ENCODE measurements around the gene FAM174C. TPM values are rescaled to one million over a fixed set of nuclear protein-coding genes. Genes with fewer than 3 reads are reported as not detected.

The FAM174C gene
- total RNA-seq, 1 experiment from 2014 or later, result 110 TPM

DNA sequence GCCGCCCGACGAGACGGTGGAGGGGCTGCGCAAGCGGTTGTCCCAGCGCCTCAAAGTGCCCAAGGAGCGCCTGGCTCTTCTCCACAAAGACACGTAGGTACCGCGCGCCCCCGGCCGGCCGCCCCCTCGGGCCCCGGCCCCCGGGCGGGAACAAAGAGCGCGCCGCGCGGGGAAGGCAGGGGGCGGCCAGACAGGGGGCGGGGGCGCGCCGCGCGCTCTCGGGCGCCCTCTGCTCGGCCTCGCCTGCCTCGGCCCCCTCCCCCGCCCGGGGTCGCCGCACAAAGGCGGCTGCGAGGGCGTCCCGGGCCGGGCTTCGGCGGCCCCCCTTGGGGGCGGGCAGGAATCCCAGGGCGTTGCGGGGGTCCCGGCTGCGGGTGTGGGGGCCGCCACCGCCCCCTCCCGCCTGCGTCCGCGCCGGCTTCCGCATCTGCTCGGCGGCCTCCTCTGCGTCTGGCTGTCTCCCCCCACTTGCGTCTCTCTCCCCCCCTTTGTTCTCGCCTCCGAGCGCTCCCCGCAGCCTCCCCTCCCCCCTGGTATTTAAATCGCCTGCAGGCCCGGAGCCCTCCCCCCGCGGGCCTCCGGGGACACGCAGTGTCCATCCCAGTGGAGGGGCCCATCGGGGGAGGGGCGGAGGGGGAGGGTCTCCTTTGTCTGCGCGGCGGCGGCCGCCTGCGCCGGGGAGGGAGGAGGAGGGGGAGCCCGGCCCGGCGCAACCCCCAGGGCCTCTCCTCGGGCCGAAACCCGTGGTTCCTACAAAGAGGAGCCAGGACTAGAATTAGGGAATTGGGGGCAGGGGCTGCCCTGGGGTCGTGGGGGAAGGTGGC is 24.7 kb upstream of the FAM174C start:
- ChIA-PET CTCF (no interaction called here), POLR2A (ENCODE audit: unreplicated experiment) (no interaction called here)
- H3K4me3 ChIP-seq (ENCODE audit: low read length), result peak overlapping the region; percentile 86
- peak overlapping the region; percentile 86 for H3K9ac ChIP-seq (ENCODE audit: low read length)
- peak overlapping the region; percentile 97 for H3K4me2 ChIP-seq (ENCODE audit: low read length)
- H3K27me3 ChIP-seq (ENCODE audit: low read length), result no peaks in the 10 kb centered on the region
- H3K79me2 ChIP-seq (ENCODE audit: low read length), result peaks cover 53% of the 10 kb centered on the region
- peaks cover 23% of the 10 kb centered on the region for H3K4me1 ChIP-seq (ENCODE audit: insufficient read depth, low read length)
- H3K9me3 ChIP-seq (ENCODE audit: low read length), result no peaks in the 10 kb centered on the region
- peaks cover 8% of the 10 kb centered on the region for H4K20me1 ChIP-seq (ENCODE audit: low read length)
- DNase-seq, result no peak
- intact Hi-C loops (cut with micrococcal nuclease), result no loop called here
- peak overlapping the region; percentile 94 for H3K27ac ChIP-seq (ENCODE audit: low read length)
- peaks cover 33% of the 10 kb centered on the region for H3K36me3 ChIP-seq (ENCODE audit: low read depth, low read length)
- H3F3A ChIP-seq (ENCODE audit: low read length, unreplicated experiment), result no peaks in the 10 kb centered on the region
- no peak for ATAC-seq
- no peaks in the 10 kb centered on the region for H3K9me2 ChIP-seq (replicated peaks; ENCODE audit: low read length)
- H2AFZ ChIP-seq (ENCODE audit: low read length), result no peak overlapping the region
- no peak for TF ChIP-seq EZH2 (IDR thresholded peaks at IDR 0.05; ENCODE audit: low read length, unreplicated experiment)
- TF ChIP-seq, protein P1, sequence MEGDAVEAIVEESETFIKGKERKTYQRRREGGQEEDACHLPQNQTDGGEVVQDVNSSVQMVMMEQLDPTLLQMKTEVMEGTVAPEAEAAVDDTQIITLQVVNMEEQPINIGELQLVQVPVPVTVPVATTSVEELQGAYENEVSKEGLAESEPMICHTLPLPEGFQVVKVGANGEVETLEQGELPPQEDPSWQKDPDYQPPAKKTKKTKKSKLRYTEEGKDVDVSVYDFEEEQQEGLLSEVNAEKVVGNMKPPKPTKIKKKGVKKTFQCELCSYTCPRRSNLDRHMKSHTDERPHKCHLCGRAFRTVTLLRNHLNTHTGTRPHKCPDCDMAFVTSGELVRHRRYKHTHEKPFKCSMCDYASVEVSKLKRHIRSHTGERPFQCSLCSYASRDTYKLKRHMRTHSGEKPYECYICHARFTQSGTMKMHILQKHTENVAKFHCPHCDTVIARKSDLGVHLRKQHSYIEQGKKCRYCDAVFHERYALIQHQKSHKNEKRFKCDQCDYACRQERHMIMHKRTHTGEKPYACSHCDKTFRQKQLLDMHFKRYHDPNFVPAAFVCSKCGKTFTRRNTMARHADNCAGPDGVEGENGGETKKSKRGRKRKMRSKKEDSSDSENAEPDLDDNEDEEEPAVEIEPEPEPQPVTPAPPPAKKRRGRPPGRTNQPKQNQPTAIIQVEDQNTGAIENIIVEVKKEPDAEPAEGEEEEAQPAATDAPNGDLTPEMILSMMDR (conservative IDR thresholded peaks at IDR 0.05; ENCODE audit: low read depth, low read length), result no peak
- no peak for TF ChIP-seq EZH2phosphoT487 (IDR thresholded peaks at IDR 0.05; ENCODE audit: borderline replicate concordance, low read length)
- no TSS peak for BruUV-seq (replicated peaks)

DNA sequence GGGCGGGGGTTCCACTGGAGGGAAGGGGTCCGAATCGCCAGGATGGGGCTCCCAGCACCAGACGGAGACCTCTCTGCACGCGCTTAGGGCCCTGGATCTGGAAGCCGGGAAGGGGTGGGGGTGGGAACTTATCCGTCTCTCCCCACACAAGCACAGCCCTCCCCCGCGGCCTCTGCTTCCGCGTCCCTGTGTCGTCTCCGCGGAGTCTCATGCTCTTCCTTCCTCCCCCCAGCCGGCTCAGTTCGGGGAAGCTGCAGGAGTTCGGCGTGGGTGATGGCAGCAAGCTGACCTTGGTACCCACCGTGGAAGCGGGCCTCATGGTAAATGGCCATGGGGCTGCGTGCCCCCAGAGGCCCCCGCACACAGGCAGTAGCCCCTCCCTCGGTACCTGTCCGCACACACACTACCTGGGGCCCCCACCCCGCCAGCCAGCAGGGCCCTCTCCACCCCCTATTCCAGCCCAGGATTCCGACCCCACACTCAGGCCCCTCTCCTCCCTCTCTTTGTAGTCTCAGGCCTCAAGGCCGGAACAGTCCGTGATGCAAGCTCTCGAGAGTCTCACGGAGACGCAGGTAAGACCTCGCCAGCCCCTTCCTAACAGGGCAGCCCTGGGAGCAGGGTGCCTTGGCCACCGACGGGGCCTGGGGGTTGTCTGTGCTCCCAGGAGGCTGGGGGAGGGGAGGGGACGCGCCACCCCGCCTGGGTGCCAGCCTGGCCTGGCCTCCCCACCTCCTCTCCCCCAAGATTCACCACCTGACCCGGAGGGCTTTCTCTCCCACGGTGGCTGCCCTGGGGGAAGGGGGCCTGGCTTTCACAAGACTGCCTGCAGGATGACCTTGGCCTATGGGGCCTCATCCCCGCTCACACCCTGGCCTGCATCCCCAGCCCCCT is 23.8 kb upstream of the FAM174C start:
- Histone ChIP-seq H3K27me3 (ENCODE audit: low read length) (no peaks in the 10 kb centered on the region), H4K20me1 (ENCODE audit: low read length) (peaks cover 8% of the 10 kb centered on the region), H3K9ac (ENCODE audit: low read length) (peak overlapping the region; percentile 86), H3K9me2 (replicated peaks; ENCODE audit: low read length) (no peaks in the 10 kb centered on the region), H3K27ac (ENCODE audit: low read length) (peak overlapping the region; percentile 94), H3K4me2 (ENCODE audit: low read length) (peak overlapping the region; percentile 97), H3K36me3 (ENCODE audit: low read depth, low read length) (peaks cover 39% of the 10 kb centered on the region), H3F3A (ENCODE audit: low read length, unreplicated experiment) (no peaks in the 10 kb centered on the region), H2AFZ (ENCODE audit: low read length) (no peak overlapping the region), H3K4me1 (ENCODE audit: insufficient read depth, low read length) (peaks cover 23% of the 10 kb centered on the region), H3K9me3 (ENCODE audit: low read length) (no peaks in the 10 kb centered on the region), H3K79me2 (ENCODE audit: low read length) (peaks cover 56% of the 10 kb centered on the region), H3K4me3 (ENCODE audit: low read length) (peak overlapping the region; percentile 86)
- ChIA-PET CTCF (no interaction called here), POLR2A (ENCODE audit: unreplicated experiment) (no interaction called here)
- BruUV-seq (replicated peaks), result TSS peak; percentile 79
- intact Hi-C loops (cut with micrococcal nuclease), result loop anchor here (1.0 kb wide), 1 partner anchor 18 kb away; the partner anchor contains the start of gene CIRBP
- no peak for TF ChIP-seq EZH2phosphoT487 (IDR thresholded peaks at IDR 0.05; ENCODE audit: borderline replicate concordance, low read length)
- TF ChIP-seq EZH2 (IDR thresholded peaks at IDR 0.05; ENCODE audit: low read length, unreplicated experiment), result no peak
- DNase-seq (peak; percentile 51), ATAC-seq (no peak)

DNA sequence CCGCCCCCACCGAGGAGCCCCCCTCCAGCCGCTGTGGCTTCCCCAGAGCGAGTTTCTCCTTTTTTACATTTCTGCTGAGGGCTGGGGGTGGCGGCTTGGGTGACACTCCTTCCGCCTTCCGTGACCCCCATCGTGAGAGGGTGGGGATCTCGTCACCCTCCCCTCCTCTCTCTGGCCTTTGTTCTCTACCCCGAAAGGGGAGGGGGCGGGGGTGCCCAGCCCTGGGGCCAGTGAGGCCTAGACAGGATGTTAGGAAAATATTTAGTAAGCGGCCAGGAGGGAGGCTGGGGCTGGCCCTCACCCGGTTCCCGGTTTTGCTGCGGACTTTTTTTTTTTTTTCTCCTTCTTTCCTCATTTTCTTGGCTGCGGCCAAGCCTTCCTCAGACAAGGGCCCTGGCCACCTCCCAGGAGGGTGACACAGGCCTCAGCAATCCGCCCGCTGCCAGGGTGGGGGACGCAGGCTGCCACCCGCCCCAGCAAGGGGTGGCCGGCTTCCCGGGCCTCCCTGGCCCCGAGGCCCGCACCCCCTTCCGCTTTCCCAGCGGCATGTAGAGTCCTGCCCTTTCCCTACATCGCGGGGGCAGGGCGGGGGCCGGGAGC is 23.0 kb upstream of the FAM174C start:
- TF ChIP-seq EZH2phosphoT487 (IDR thresholded peaks at IDR 0.05; ENCODE audit: borderline replicate concordance, low read length) (no peak), EZH2 (IDR thresholded peaks at IDR 0.05; ENCODE audit: low read length, unreplicated experiment) (no peak)
- TF ChIP-seq, protein P1 (conservative IDR thresholded peaks at IDR 0.05; ENCODE audit: low read depth, low read length), result no peak
- H2AFZ ChIP-seq (ENCODE audit: low read length), result no peak overlapping the region
- H3K4me1 ChIP-seq (ENCODE audit: insufficient read depth, low read length), result peaks cover 22% of the 10 kb centered on the region
- intact Hi-C loops (cut with micrococcal nuclease), result loop anchor here (1.0 kb wide), 1 partner anchor 17 kb away; the partner anchor contains the start of gene CIRBP
- ChIA-PET POLR2A (ENCODE audit: unreplicated experiment) (interaction anchor here (1.9 kb wide), 1 partner anchor 17 kb away, joined by 29 read pairs; the partner anchor contains the start of gene CIRBP), CTCF (interaction anchor here (1.0 to 1.7 kb wide), 2 partner anchors 12 to 14 kb away, joined by 3 to 13 read pairs; no protein-coding TSS in a partner anchor)
- DNase-seq (peak; percentile 81), ATAC-seq (peak; percentile 12)
- no peaks in the 10 kb centered on the region for H3K9me2 ChIP-seq (replicated peaks; ENCODE audit: low read length)
- H4K20me1 ChIP-seq (ENCODE audit: low read length), result peaks cover 8% of the 10 kb centered on the region
- peak overlapping the region; percentile 86 for H3K9ac ChIP-seq (ENCODE audit: low read length)
- BruUV-seq (replicated peaks), result no TSS peak
- H3K4me3 ChIP-seq (ENCODE audit: low read length), result peak overlapping the region; percentile 86
- H3F3A ChIP-seq (ENCODE audit: low read length, unreplicated experiment), result no peaks in the 10 kb centered on the region
- peak overlapping the region; percentile 94 for H3K27ac ChIP-seq (ENCODE audit: low read length)
- H3K79me2 ChIP-seq (ENCODE audit: low read length), result peaks cover 56% of the 10 kb centered on the region
- H3K27me3 ChIP-seq (ENCODE audit: low read length), result no peaks in the 10 kb centered on the region
- no peaks in the 10 kb centered on the region for H3K9me3 ChIP-seq (ENCODE audit: low read length)
- H3K36me3 ChIP-seq (ENCODE audit: low read depth, low read length), result peaks cover 45% of the 10 kb centered on the region
- H3K4me2 ChIP-seq (ENCODE audit: low read length), result peak overlapping the region; percentile 97
